K562 (cell line): Measurements from ENCODE around the gene ABCB6. TPM values are rescaled to one million over a fixed set of nuclear protein-coding genes. Genes with fewer than 3 reads are reported as not detected.

Source experiments
- BACH1 ChIP-seq: fragments of 200-800 bp; sonication (Bioruptor generic); IDR thresholded peaks from 2 replicates; pipeline ENCODE4 v1.6.1; 2016; ENCODE audit warnings: missing genetic modification characterization, missing compliant biosample characterization
- CREB1 ChIP-seq, 2 experiments: sonication (generic) in 1 of 2; formaldehyde crosslinking in 1 of 2; IDR thresholded peaks; 2 replicates each; pipeline versions ENCODE4 v1.6.1 to v1.8.0; 2012 to 2022; ENCODE audit warnings: inconsistent platforms in 1 of 2, mild to moderate bottlenecking in 1 of 2, missing genetic modification reagents in 1 of 2, moderate library complexity in 1 of 2
- CSDE1 ChIP-seq, 2 experiments: fragments of 450-650 bp; IDR thresholded peaks; 2 replicates each; pipeline ENCODE4 v1.6.1; 2016; ENCODE audit warnings: mild to moderate bottlenecking in 1 of 2
- CTBP1 ChIP-seq: fragments of 450-650 bp; IDR thresholded peaks from 2 replicates; pipeline ENCODE4 v1.6.1; 2016; ENCODE audit warnings: borderline replicate concordance
- ERF ChIP-seq: fragments of 450-650 bp; formaldehyde crosslinking; IDR thresholded peaks from 2 replicates; pipeline ENCODE4 v1.4.0; 2020; ENCODE audit warnings: mild to moderate bottlenecking, mixed read lengths
- FOXA1 ChIP-seq: fragments of 450-650 bp; IDR thresholded peaks from 2 replicates; pipeline ENCODE4 v1.6.1; 2016; ENCODE audit warnings: mild to moderate bottlenecking, borderline replicate concordance
- HDAC1 ChIP-seq, 2 experiments: fragments of 450-650 bp; IDR thresholded peaks; 2 replicates each; pipeline ENCODE4 v1.6.1; 2016 to 2017; ENCODE audit warnings: inconsistent platforms in 1 of 2, mild to moderate bottlenecking in 1 of 2, moderate library complexity in 1 of 2
- HNRNPL ChIP-seq: fragments of 200-400 bp; formaldehyde crosslinking; IDR thresholded peaks from 2 replicates; pipeline ENCODE4 v1.6.1; 2017; ENCODE audit warnings: low read depth, mild to moderate bottlenecking, low read length
- ID3 ChIP-seq, 2 experiments: fragments of 250-450 bp in 1 of 2; fragments of 450-650 bp in 1 of 2; sonication (Bioruptor Pico) in 1 of 2; IDR thresholded peaks; 2 replicates each; pipeline versions ENCODE4 v1.6.1 to v1.8.0; 2016 to 2021; ENCODE audit warnings: mild to moderate bottlenecking in 2 of 2, moderate library complexity in 2 of 2, missing compliant biosample characterization in 1 of 2, missing genetic modification characterization in 1 of 2
- ILF3 ChIP-seq: fragments of 450-650 bp; IDR thresholded peaks from 2 replicates; pipeline ENCODE4 v1.6.1; 2018; ENCODE audit warnings: antibody characterized with exemption, mild to moderate bottlenecking, moderate library complexity, borderline replicate concordance
- MAX ChIP-seq: sonication (generic); formaldehyde crosslinking; IDR thresholded peaks from 2 replicates; pipeline ENCODE4 v1.9.0; 2022; ENCODE audit warnings: mild to moderate bottlenecking, missing genetic modification reagents
- MYC ChIP-seq, 2 experiments: fragments of 250-450 bp in 1 of 2; sonication (Bioruptor Pico) in 1 of 2; IDR thresholded peaks; 2 replicates each; pipeline versions ENCODE4 v1.5.1 to v1.6.1; 2012 to 2021; ENCODE audit warnings: low read depth in 2 of 2, borderline replicate concordance in 1 of 2, improper control_type of control experiment in 1 of 2, low read length in 1 of 2, mild to moderate bottlenecking in 1 of 2, moderate library complexity in 1 of 2
- NEUROD1 ChIP-seq: fragments of 150-350 bp; IDR thresholded peaks from 2 replicates; pipeline ENCODE4 v1.6.1; 2014; ENCODE audit warnings: borderline replicate concordance, low read length, low read depth; ENCODE audit not compliant: partially characterized antibody
- PTTG1 ChIP-seq: fragments of 450-650 bp; IDR thresholded peaks from 2 replicates; pipeline ENCODE4 v1.6.1; 2016; ENCODE audit warnings: low read depth, mild to moderate bottlenecking, missing genetic modification characterization, missing compliant biosample characterization
- RFX5 ChIP-seq: IDR thresholded peaks from 2 replicates; pipeline ENCODE4 v1.6.1; 2011; ENCODE audit warnings: low read depth, mild to moderate bottlenecking, improper control_type of control experiment, low read length
- SNRNP70 ChIP-seq: fragments of 200-400 bp; formaldehyde crosslinking; optimal IDR thresholded peaks from 2 replicates; pipeline ENCODE3; 2017; ENCODE audit warnings: low read depth, low read length
- SPI1 ChIP-seq: IDR thresholded peaks from 2 replicates; pipeline ENCODE4 v1.6.1; 2011; ENCODE audit warnings: low read depth, low read length, control low read depth, borderline replicate concordance
- ZBED1 ChIP-seq: IDR thresholded peaks from 2 replicates; pipeline ENCODE4 v1.6.1; 2014
- ZFX ChIP-seq: sonication (generic); formaldehyde crosslinking; IDR thresholded peaks from 2 replicates; pipeline ENCODE4 v1.8.0; 2022; ENCODE audit warnings: mild to moderate bottlenecking, missing genetic modification reagents, moderate library complexity
- ZKSCAN3 ChIP-seq: fragments of 250-450 bp; sonication (Bioruptor Pico); IDR thresholded peaks from 2 replicates; pipeline ENCODE4 v1.4.0; 2020
- ZMIZ1 ChIP-seq, 2 experiments: fragments of 150-350 bp in 1 of 2; IDR thresholded peaks; 2 replicates each; pipeline ENCODE4 v1.6.1; 2012 to 2016; ENCODE audit warnings: low read depth in 2 of 2, low read length in 2 of 2, mild to moderate bottlenecking in 1 of 2, moderate library complexity in 1 of 2
- ZNF24 ChIP-seq: fragments of 450-650 bp; IDR thresholded peaks from 2 replicates; pipeline ENCODE4 v1.6.1; 2016
- ZNF354B ChIP-seq: fragments of 250-450 bp; sonication (Bioruptor Pico); IDR thresholded peaks from 2 replicates; pipeline ENCODE4 v1.4.0; 2020
- ZNF699 ChIP-seq: fragments of 250-450 bp; sonication (Bioruptor Pico); IDR thresholded peaks from 2 replicates; pipeline ENCODE4 v1.8.0; 2021; ENCODE audit warnings: mild to moderate bottlenecking, moderate library complexity; ENCODE audit not compliant: insufficient replicate concordance
- polyA plus RNA-seq, 8 experiments: library from polyadenylated mRNA; depleted of rRNA in 4 of 8; stranded (reverse) in 5 of 8; unstranded in 3 of 8; fragments of >200 nt; fragmentation: Nextera tagmentation in 2 of 8; fragmentation: Illumina TruSeq in 1 of 8; extraction: Ambion mirVana in 2 of 8; extraction: Trizol in 1 of 8; gene quantifications; 2 replicates each; pipeline versions ENCODE4 v1.2.1 to v1.2.3, GENCODE V29; 2011 to 2014; ENCODE audit warnings: inconsistent platforms in 1 of 8, missing spikeins in 1 of 8
- total RNA-seq, 7 experiments: library from RNA; depleted of rRNA in 6 of 7; stranded (reverse); fragments of >200 nt in 6 of 7; fragmentation: Illumina TruSeq in 2 of 7; extraction: Trizol in 2 of 7; gene quantifications; 2 replicates each; pipeline versions ENCODE4 v1.2.1 to v1.2.3, GENCODE V29; 2011 to 2021; ENCODE audit warnings: low replicate concordance in 1 of 7

The ABCB6 gene
- total and polyA plus RNA-seq, 9 of the 15 experiments (the other 6 are each of a cell fraction or from before 2014, with no cell fraction given): 3.7 to 29.8 (median 16.8) TPM

DNA sequence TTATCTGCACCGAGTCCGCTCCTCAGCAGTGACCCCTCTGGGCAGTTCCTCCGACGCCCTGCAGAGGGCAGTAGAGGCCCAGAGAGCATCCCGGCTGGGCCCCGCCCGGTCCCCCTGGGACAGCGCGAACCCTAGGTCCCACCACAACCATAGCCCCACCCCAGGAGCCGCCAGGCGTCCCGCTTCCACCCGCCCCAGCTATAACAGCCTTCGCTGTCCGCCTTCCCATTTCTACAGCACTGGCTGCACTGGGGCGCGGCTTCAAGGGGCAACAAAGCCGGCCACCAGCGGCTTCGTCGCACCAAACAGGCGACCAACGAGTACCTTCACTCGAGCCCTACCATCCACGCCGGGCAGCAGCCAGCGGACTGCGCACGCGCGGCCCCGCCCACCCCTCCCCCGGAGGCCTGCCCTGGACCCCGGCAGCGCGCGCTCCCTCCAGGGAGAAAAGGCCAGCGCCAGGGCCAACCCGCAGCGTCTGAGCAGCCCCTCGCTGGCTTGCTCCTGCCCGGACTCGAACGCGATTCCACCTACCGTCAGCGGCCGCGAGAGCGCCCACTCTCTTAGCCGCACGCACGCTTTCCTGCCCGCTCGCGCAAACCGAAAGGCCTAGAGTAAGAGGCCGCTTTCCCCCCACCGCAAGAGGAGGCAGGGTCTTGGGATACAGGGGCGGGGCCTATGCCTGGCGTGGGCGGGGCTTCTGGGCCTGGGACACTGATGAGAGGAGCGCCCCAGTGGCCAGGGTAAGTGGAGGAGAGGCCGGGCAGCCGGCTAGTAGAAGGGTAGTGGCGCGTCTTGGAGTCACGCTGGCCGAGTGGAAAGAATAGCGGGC is 58.4 kb downstream of the ABCB6 start, which contains the start of gene NHEJ1 (continued):
- no peak for TF ChIP-seq ZNF24
- no peak for TF ChIP-seq SNRNP70
- TF ChIP-seq ZBED1: no peak
- TF ChIP-seq MYC (IDR thresholded peaks at IDR 0.05; ENCODE audit: low read depth, low read length): peak; percentile 69; the same call in 1 of the 2 replicates
- TF ChIP-seq MYC (CRISPR knock-in tag; IDR thresholded peaks at IDR 0.05; ENCODE audit: borderline replicate concordance, low read depth): no peak
- no peak for TF ChIP-seq ZNF699 (CRISPR knock-in tag)
- no peak for TF ChIP-seq NEUROD1
- no peak for TF ChIP-seq ZNF354B (CRISPR knock-in tag)
- no peak for TF ChIP-seq ID3 (CRISPR knock-in tag; IDR thresholded peaks at IDR 0.05)
- TF ChIP-seq ID3 (tag; IDR thresholded peaks at IDR 0.05): no peak
- no peak for TF ChIP-seq HNRNPL
- TF ChIP-seq ERF (CRISPR knock-in tag): no peak
- peak; percentile 69; the same call in 1 of the 2 replicates for TF ChIP-seq MAX (CRISPR knock-in tag)
- no peak for TF ChIP-seq PTTG1
- TF ChIP-seq BACH1 (tag): no peak
- no peak for TF ChIP-seq CSDE1 (IDR thresholded peaks at IDR 0.05)
- TF ChIP-seq HDAC1 (IDR thresholded peaks at IDR 0.05): peak in 1 of 2 experiments; percentile 72; a peak in 2 of 4 replicates
- TF ChIP-seq FOXA1: no peak
- no peak for TF ChIP-seq CREB1 (IDR thresholded peaks at IDR 0.05)
- no peak for TF ChIP-seq CREB1 (CRISPR knock-in tag; IDR thresholded peaks at IDR 0.05)
- no peak for TF ChIP-seq RFX5
- TF ChIP-seq CTBP1: peak; percentile 20; the same call in 1 of the 2 replicates
- no peak for TF ChIP-seq SPI1
- no peak for TF ChIP-seq ZKSCAN3 (CRISPR knock-in tag)
- TF ChIP-seq ZFX (CRISPR knock-in tag): peak; percentile 97
- no peak for TF ChIP-seq ZMIZ1 (IDR thresholded peaks at IDR 0.05; ENCODE audit: low read depth in 2 of 2, low read length in 2 of 2)
- TF ChIP-seq ILF3: no peak
